Muscle layer of duodenum (tissue), 2 donors: Measurements from ENCODE around the gene PYGB.
A peak's percentile ranks its signal among the peaks of the same experiment; 100 is the strongest.
"Not testable (repeated sequence)": the region's sequence is repeated elsewhere in the genome, so short reads cannot be mapped to it uniquely, and the experiment has no call there.

Experiments
- H3K27ac ChIP-seq: one replicate; pipeline ENCODE4 v1.7.0; 2013; ENCODE audit warnings: mild to moderate bottlenecking, low read length
- H3K27me3 ChIP-seq: one replicate; pipeline ENCODE4 v1.7.0; 2013; ENCODE audit warnings: low read depth, mild to moderate bottlenecking, control low read depth, low read length
- H3K36me3 ChIP-seq, 2 donors: one replicate each; pipeline ENCODE4 v1.7.0; 2013; ENCODE audit warnings: low read length in 2 of 2, control low read depth in 1 of 2, mild to moderate bottlenecking in 1 of 2; ENCODE audit not compliant: insufficient read depth in 2 of 2, control insufficient read depth in 1 of 2
- H3K4me1 ChIP-seq, 2 donors: one replicate each; pipeline ENCODE4 v1.7.0; 2013; ENCODE audit warnings: low read length in 2 of 2, mild to moderate bottlenecking in 2 of 2, control low read depth in 1 of 2, moderate library complexity in 1 of 2; ENCODE audit not compliant: insufficient read depth in 2 of 2, control insufficient read depth in 1 of 2
- H3K4me3 ChIP-seq, 2 donors: one replicate each; pipeline ENCODE4 v1.7.0; 2013; ENCODE audit warnings: low read length in 2 of 2, low read depth in 1 of 2, mild to moderate bottlenecking in 1 of 2
- H3K9me3 ChIP-seq, 2 donors: one replicate each; pipeline ENCODE4 v1.7.0; 2013; ENCODE audit warnings: low read length in 2 of 2, control low read depth in 1 of 2, mild to moderate bottlenecking in 1 of 2; ENCODE audit not compliant: control insufficient read depth in 1 of 2
- donor health status: healthy.

Gene PYGB

DNA sequence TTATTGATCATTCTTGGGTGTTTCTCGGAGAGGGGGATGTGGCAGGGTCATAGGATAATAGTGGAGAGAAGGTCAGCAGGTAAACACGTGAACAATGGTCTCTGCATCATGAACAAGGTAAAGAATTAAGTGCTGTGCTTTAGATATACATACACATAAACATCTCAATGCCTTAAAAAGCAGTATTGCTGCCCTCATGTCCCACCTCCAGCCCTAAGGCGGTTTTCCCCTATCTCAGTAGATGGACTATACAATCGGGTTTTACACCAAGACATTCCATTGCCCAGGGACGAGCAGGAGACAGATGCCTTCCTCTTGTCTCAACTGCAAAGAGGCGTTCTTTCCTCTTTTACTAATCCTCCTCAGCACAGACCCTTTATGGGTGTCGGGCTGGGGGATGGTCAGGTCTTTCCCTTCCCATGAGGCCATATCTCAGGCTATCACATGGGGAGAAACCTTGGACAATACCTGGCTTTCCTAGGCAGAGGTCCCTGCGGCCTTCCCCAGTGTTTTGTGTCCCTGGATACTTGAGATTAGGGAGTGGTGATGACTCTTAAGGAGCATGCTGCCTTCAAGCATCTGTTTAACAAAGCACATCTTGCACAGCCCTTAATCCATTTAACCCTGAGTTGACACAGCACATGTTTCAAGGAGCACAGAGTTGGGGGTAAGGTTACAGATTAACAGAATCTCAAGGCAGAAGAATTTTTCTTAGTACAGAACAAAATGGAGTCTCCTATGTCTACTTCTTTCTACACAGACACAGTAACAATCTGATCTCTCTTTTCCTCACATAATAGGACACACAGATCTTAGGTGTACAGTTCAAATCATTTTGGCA lies 13.7 kb upstream of the PYGB start:
- peaks cover 10 to 19% of the 10 kb centered on the region in 2 donors for H3K4me1 ChIP-seq
- not testable (repeated sequence) for H3K27ac ChIP-seq

GRCh38 chr20:25236450-25237304 lies 11.2 kb upstream of the PYGB start:
- Histone ChIP-seq H3K27ac (no peak overlapping the region), H3K27me3 (no peaks in the 10 kb centered on the region), H3K4me1 (peaks cover 10% of the 10 kb centered on the region in 2 donors), H3K4me3 (no peak overlapping the region), H3K9me3 (no peaks in the 10 kb centered on the region), H3K36me3 (no peaks in the 10 kb centered on the region)

More for the DNA sequence above, 13.7 kb upstream of the PYGB start:
- not testable (repeated sequence) for H3K36me3 ChIP-seq, H3K27me3 ChIP-seq, H3K4me3 ChIP-seq, H3K9me3 ChIP-seq

DNA sequence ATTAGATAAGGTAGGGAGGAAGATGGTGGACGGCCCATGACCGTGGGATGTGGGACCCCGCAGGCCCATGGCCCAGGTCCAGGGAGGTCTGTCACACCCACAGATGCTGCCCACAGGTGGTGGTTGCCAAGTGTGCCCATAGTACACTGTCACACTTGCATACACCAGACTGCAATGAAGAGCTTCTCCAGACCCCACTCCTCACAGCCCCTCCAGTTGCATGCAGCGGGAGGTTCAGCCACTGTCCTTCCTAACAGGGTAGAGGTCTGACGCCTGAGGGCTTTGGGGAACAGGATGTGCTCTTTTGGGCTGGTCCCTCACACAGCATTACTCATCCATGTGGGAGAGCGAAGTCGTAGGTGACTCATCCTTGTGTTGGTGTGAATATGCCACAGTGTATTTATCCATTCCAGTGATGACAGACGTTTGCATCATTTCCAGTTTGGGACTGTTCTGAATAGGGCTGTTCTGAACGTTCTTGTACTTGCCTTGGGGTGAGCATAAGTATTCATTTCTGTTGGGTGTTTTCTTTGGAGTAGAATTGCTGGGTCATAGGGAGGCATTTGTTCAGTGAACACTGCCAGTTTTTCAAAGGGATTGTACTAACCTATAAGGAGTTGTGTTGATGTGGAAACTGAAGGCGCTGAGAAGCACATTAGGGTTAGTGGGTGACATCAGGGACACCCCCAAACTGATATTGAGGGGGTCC lies 10.1 kb upstream of the PYGB start:
- Histone ChIP-seq H3K27ac (peak overlapping the region; percentile 26), H3K4me1 (peaks cover 10% of the 10 kb centered on the region in 2 donors), H3K4me3 (no peak overlapping the region), H3K9me3 (no peaks in the 10 kb centered on the region), H3K27me3 (no peaks in the 10 kb centered on the region), H3K36me3 (no peaks in the 10 kb centered on the region)

DNA sequence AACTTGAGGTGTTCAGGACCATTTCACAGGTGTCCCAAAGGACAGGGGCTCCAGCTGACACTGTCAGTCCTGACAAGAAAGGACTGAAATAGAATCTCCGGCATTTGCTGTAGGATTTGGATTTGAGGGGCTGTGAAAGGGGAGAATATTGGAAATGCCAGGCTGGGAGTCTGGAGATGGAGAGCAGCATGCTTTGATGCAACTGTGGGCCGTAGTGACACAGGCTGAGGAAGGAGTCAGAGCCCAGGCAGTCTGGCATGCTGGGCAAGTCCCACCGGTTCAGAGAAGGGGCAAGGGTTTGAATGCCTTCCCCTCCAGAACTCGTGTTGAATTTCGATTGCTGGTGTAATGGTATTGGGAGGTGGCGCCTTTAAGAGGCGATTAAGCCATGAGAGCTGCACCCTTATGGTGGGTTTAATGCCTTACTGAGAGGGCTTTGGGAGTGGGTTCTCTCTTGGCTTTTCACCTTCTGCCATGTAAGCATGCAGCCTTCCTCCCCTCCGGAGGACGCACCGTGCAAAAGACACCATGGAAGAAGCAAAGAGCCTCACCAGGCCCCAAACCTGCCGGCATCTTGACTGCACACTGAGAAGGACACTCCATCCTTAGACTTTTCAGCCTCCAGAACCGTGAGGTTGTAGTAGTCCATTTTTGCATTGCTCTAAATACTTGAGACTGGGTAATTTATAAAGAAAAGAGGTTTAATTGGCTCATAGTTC lies 9.4 kb upstream of the PYGB start:
- Histone ChIP-seq H3K27ac (peak overlapping the region; percentile 26), H3K36me3 (no peaks in the 10 kb centered on the region), H3K27me3 (no peaks in the 10 kb centered on the region), H3K4me3 (no peak overlapping the region), H3K9me3 (no peaks in the 10 kb centered on the region), H3K4me1 (peaks cover 7 to 10% of the 10 kb centered on the region in 2 donors)

DNA sequence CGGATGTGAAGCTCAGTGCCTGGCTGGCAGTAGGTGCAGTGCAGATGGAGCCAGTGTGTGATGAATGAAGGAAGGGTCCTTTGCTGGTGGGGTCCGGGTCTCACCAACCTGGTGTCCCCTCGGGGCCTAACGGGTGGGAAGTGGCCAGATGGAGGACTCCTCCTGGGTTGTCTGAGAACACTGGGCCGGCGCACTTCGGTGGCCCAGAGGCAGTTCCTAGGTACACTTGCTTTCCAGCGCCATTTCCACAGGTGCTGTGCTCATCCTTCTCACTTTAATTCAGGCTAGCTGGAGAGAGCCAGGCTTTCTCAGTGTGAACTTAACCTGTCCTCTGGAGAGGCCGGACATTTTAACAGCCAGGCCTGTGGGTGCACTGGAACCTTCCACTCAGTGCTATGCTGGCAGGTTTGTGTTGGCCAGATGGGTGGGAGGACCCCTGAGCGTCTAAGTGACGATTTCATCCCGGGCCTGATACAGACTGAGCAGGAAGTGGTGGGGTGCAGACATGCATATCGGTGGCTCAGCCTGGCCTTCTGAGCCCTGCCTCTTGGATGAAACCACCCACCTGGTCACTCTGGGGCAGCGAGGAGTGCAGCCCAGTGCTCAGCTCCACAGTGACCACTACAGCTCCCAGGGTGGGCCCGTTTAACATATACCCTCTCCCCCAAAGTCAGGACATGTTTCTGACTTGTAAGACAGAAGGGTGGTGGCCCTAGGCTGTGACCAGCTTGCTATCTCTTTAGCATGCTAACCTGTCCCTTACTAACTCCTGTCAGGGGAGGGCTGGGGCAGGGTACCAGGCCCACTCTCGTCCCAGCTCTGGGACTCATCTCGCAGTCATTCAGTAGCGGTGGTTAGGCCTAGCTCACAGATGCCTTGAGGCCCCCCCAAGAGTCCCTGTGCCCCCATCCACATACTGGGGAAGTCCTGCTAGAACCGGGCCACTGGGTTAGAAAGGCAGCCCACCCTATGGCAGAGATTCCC lies 8.2 kb upstream of the PYGB start:
- no peaks in the 10 kb centered on the region for H3K36me3 ChIP-seq
- H3K27ac ChIP-seq = no peak overlapping the region
- no peaks in the 10 kb centered on the region for H3K9me3 ChIP-seq
- H3K4me1 ChIP-seq = peaks cover 6 to 10% of the 10 kb centered on the region in 2 donors
- H3K4me3 ChIP-seq = no peak overlapping the region
- H3K27me3 ChIP-seq = no peaks in the 10 kb centered on the region

- H3K27me3 ChIP-seq, H3K36me3 ChIP-seq, H3K9me3 ChIP-seq, H3K4me3 ChIP-seq, H3K27ac ChIP-seq: not testable (repeated sequence)
- peaks cover 6 to 10% of the 10 kb centered on the region in 2 donors for H3K4me1 ChIP-seq
These were observed 6.8 kb upstream of the PYGB start for GRCh38 chr20:25240851-25241658.

DNA sequence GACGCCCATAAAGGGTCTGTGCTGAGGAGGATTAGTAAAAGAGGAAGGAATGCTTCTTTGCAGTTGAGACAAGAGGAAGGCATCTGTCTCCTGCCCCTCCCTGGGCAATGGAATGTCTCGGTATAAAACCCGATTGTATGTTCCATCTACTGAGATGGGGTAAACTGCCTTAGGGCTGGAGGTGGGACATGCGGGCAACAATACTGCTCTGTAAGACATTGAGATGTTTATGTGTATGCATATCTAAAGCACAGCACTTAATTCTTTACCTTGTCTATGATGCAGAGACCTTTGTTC lies 6.3 kb upstream of the PYGB start:
- not testable (repeated sequence) for H3K36me3 ChIP-seq, H3K27me3 ChIP-seq, H3K4me3 ChIP-seq, H3K9me3 ChIP-seq, H3K27ac ChIP-seq
- peaks cover 6 to 10% of the 10 kb centered on the region in 2 donors for H3K4me1 ChIP-seq

- no peak overlapping the region for H3K4me3 ChIP-seq
- no peaks in the 10 kb centered on the region for H3K27me3 ChIP-seq
- H3K27ac ChIP-seq = no peak overlapping the region
- H3K4me1 ChIP-seq = peaks cover 10 to 11% of the 10 kb centered on the region in 2 donors
- H3K9me3 ChIP-seq = no peaks in the 10 kb centered on the region
- H3K36me3 ChIP-seq = no peaks in the 10 kb centered on the region
These were observed 5.7 kb upstream of the PYGB start for GRCh38 chr20:25242231-25242630.

GRCh38 chr20:25243416-25243979 lies 4.4 kb upstream of the PYGB start:
- Histone ChIP-seq H3K9me3 (no peaks in the 10 kb centered on the region), H3K36me3 (no peaks in the 10 kb centered on the region), H3K4me3 (no peak overlapping the region), H3K4me1 (peaks cover 1 to 10% of the 10 kb centered on the region in 2 donors), H3K27ac (no peak overlapping the region), H3K27me3 (no peaks in the 10 kb centered on the region)
